Thymus (tissue), 11 donors: ENCODE measurements around the gene CCNY. TPM values are rescaled to one million over a fixed set of nuclear protein-coding genes. Genes with fewer than 3 reads are reported as not detected.

Experiments used
- DNase-seq, 9 donors: peaks; one replicate each; pipeline ENCODE4 v3.0.0-alpha.2; 2013; ENCODE audit warnings: low spot score in 9 of 9, low read depth in 6 of 9, missing footprints in 1 of 9
- H3K27ac ChIP-seq, 2 donors: one replicate each; pipeline ENCODE4 v1.5.1; 2013; ENCODE audit warnings: control low read depth in 1 of 2, low read depth in 1 of 2, low read length in 1 of 2, mild to moderate bottlenecking in 1 of 2, moderate library complexity in 1 of 2
- H3K27me3 ChIP-seq, 2 donors: one replicate each; pipeline ENCODE4 v1.5.1; 2013; ENCODE audit warnings: low read length in 1 of 2; ENCODE audit not compliant: control insufficient read depth in 2 of 2, insufficient read depth in 1 of 2
- H3K36me3 ChIP-seq, 2 donors: one replicate each; pipeline ENCODE4 v1.5.1; 2013; ENCODE audit warnings: low read length in 1 of 2, mild to moderate bottlenecking in 1 of 2, moderate library complexity in 1 of 2; ENCODE audit not compliant: control insufficient read depth in 2 of 2, insufficient read depth in 2 of 2
- H3K4me1 ChIP-seq, 2 donors: one replicate each; pipeline ENCODE4 v1.5.1; 2013; ENCODE audit warnings: low read length in 2 of 2; ENCODE audit not compliant: control insufficient read depth in 2 of 2, insufficient read depth in 2 of 2
- H3K4me3 ChIP-seq, 2 donors: one replicate each; pipeline ENCODE4 v1.5.1; 2013; ENCODE audit warnings: low read length in 2 of 2, control low read depth in 1 of 2, mild to moderate bottlenecking in 1 of 2
- H3K9me3 ChIP-seq, 2 donors: one replicate each; pipeline ENCODE4 v1.5.1; 2013; ENCODE audit warnings: low read length in 1 of 2, mild to moderate bottlenecking in 1 of 2; ENCODE audit not compliant: control insufficient read depth in 2 of 2, insufficient read depth in 1 of 2
- WGBS: extraction: QIAGEN DNeasy Blood & Tissue Kit; methylation state at CpG from one replicate; pipeline ENCODE4 v1.1.7; 2013; 5-methylcytosine and 5-hydroxymethylcytosine counted together
- polyA plus RNA-seq: library from polyadenylated mRNA; stranded (reverse); fragments of 200-250 nt; gene quantifications from one replicate; pipeline ENCODE4 v1.2.3, GENCODE V29; 2013
- total RNA-seq: library from RNA; stranded (reverse); fragments of 120-200 nt; gene quantifications from one replicate; pipeline ENCODE4 v1.2.4, GENCODE V29; 2013
- donor health status: healthy.

The CCNY gene
- total and polyA plus RNA-seq, 2 donors = 27.6 to 34.9 TPM

GRCh38 chr10:35420827-35421552 is 84.7 kb downstream of the CCNY start:
- Histone ChIP-seq H3K27ac (no peak overlapping the region), H3K4me3 (no peak overlapping the region), H3K36me3 (no peaks in the 10 kb centered on the region), H3K4me1 (peaks cover 0 to 11% of the 10 kb centered on the region in 2 donors), H3K27me3 (no peaks in the 10 kb centered on the region), H3K9me3 (no peaks in the 10 kb centered on the region)
- DNase-seq = no peak
- 98% methylated on average over 11 of the region's 11 CpGs for WGBS

- Histone ChIP-seq H3K9me3 (no peaks in the 10 kb centered on the region), H3K27me3 (no peaks in the 10 kb centered on the region), H3K4me1 (peaks cover 0 to 5% of the 10 kb centered on the region in 2 donors), H3K27ac (no peak overlapping the region), H3K36me3 (no peaks in the 10 kb centered on the region), H3K4me3 (no peak overlapping the region)
- DNase-seq = no peak
- WGBS = 97% methylated on average over 5 of the region's 5 CpGs
Measured at GRCh38 chr10:35421553-35422178, 85.4 kb downstream of the CCNY start.

DNA sequence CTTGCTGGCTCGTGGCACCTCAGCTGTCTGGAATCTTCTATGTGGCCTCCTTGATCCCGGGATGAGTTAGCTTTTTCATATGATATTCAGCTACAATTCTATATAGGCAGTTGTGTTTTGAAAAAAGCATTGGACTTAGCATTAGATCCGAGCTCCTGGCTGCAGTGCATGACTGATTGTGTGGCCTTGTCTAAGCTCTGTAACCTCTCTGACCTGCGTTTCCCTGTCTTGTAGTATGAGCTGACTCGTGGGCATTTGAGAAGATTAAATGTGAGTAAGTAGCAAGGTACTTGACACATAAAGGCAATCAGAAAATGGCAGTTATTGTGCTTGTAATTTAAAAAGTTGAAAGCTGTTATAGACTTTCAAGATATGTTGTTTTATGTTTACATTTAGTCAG is 85.9 kb downstream of the CCNY start:
- 95% methylated on average over 5 of the region's 5 CpGs for WGBS
- Histone ChIP-seq H3K9me3 (no peaks in the 10 kb centered on the region), H3K27me3 (no peaks in the 10 kb centered on the region), H3K27ac (no peak overlapping the region), H3K36me3 (no peaks in the 10 kb centered on the region), H3K4me3 (no peak overlapping the region), H3K4me1 (no peaks in the 10 kb centered on the region)
- no peak for DNase-seq

DNA sequence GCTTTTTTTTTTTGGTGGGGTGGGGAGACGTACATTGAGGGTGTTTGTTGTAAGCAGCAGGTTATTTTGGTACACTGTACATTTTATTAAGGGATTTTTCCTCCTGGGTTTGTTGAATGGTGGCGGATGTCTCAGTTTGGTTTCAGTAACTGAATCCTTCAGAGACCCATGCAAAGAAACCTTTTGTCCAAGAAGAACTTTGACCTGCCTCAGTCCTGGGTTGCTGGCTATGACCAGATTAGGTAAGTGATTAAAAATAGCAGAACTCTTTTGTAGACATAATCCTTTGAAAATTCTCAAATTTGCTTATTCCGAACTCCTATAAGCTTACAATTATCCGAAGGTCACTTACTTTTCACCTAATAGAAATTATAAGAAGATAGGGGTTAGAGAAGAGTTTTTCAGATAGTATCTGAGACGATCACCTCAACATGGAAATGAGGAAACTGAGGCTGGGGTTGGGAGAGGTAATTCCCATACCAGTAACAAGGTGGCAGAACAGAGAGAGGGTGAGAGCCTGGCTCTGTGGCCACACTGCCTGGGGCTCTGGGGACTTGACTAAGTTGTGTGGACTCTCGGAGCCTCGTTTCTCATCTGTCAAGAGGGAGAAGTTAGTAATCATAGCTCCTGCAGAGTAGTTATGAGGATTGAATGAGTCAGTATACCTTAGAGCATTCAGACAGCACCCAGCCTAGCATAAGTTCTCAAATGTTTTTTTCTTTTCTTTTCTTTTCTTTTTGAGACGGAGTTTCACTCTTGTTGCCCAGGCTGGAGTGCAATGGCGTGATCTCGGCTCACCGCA is 87.4 kb downstream of the CCNY start:
- H3K27ac ChIP-seq = no peak overlapping the region
- DNase-seq = no peak
- no peaks in the 10 kb centered on the region for H3K36me3 ChIP-seq
- H3K4me3 ChIP-seq = no peak overlapping the region
- WGBS = 98% methylated on average over 11 of the region's 11 CpGs
- no peaks in the 10 kb centered on the region for H3K27me3 ChIP-seq
- H3K9me3 ChIP-seq = no peaks in the 10 kb centered on the region
- H3K4me1 ChIP-seq = no peaks in the 10 kb centered on the region

DNA sequence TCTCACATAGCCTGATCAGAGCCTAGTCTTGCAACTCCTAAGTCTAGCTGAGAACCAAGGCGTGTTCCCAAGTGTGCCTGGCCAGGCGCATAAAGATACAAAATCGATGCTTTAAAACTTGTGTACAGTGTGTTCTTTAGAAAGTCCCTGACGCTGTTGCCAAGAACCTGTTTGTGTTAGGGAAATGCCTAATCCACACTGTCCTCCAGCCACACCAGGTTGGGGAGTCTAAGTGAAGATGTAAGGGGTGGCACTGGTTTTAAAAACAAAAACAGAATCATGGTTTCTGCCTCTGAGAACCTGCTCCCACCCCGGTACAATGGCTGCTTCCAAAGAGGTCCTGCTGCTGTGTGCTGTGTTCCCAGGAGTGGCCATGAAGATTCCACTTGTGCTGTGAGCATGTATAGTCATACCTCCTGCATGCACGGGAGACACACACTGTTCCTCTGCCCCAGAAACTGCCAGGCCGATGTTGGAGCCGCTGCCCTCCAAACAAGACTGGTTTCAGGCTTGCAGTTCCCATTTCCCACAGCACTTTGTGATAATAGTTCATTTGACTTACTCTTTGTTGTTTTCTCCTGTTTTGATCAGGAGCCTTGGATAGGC is 88.5 kb downstream of the CCNY start:
- Histone ChIP-seq H3K27me3 (no peaks in the 10 kb centered on the region), H3K4me3 (no peak overlapping the region), H3K27ac (no peak overlapping the region), H3K4me1 (no peaks in the 10 kb centered on the region), H3K9me3 (no peaks in the 10 kb centered on the region), H3K36me3 (no peaks in the 10 kb centered on the region)
- WGBS = 94% methylated on average over 8 of the region's 8 CpGs
- no peak for DNase-seq

- no peak overlapping the region for H3K4me3 ChIP-seq
- no peaks in the 10 kb centered on the region for H3K36me3 ChIP-seq
- 97% methylated on average over 1 of the region's 1 CpG for WGBS
- H3K9me3 ChIP-seq = no peaks in the 10 kb centered on the region
- H3K27ac ChIP-seq = no peak overlapping the region
- DNase-seq = no peak
- no peaks in the 10 kb centered on the region for H3K27me3 ChIP-seq
- no peaks in the 10 kb centered on the region for H3K4me1 ChIP-seq
Measured at GRCh38 chr10:35425595-35425994, 89.3 kb downstream of the CCNY start.

- H3K27ac ChIP-seq = no peak overlapping the region
- no peak overlapping the region for H3K4me3 ChIP-seq
- H3K27me3 ChIP-seq = no peaks in the 10 kb centered on the region
- no peaks in the 10 kb centered on the region for H3K36me3 ChIP-seq
- no peak for DNase-seq
- H3K9me3 ChIP-seq = no peaks in the 10 kb centered on the region
- H3K4me1 ChIP-seq = no peaks in the 10 kb centered on the region
Measured at GRCh38 chr10:35426657-35427056, 90.3 kb downstream of the CCNY start.

DNA sequence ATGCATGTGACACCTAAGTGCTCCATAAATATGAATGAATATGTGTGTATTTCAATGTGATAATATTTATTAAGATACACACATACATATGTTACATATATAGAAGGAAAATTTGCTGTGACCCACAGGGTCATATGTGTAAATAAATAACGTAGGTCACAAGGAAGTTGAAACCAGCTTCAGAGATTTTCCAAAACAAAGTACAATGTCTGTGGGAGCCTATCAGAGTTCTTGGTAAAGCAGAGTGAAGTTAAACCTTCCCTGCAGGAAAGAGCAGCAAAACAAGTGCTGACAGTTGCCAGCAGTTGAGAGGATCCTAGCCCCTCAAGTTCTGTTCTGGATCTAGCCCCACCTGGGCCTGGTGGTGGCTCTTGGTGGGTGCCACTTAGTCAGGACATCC is 91.2 kb downstream of the CCNY start:
- DNase-seq = no peak
- Histone ChIP-seq H3K27me3 (no peaks in the 10 kb centered on the region), H3K4me1 (no peaks in the 10 kb centered on the region), H3K4me3 (no peak overlapping the region), H3K27ac (no peak overlapping the region), H3K9me3 (no peaks in the 10 kb centered on the region), H3K36me3 (no peaks in the 10 kb centered on the region)
- WGBS = 89% methylated on average over 1 of the region's 1 CpG

GRCh38 chr10:35428521-35428920 is 92.2 kb downstream of the CCNY start:
- H3K9me3 ChIP-seq = no peaks in the 10 kb centered on the region
- no peaks in the 10 kb centered on the region for H3K36me3 ChIP-seq
- no peaks in the 10 kb centered on the region for H3K27me3 ChIP-seq
- DNase-seq = no peak
- no peak overlapping the region for H3K27ac ChIP-seq
- WGBS = 94% methylated on average over 1 of the region's 1 CpG
- no peak overlapping the region for H3K4me3 ChIP-seq
- H3K4me1 ChIP-seq = no peaks in the 10 kb centered on the region
